Colonic mucosa (tissue), 4 donors: ENCODE results near the gene MAP3K2. TPM values are rescaled to one million over a fixed set of nuclear protein-coding genes. Genes with fewer than 3 reads are reported as not detected.

Experiments used
- DNase-seq: peaks from one replicate; pipeline ENCODE4 v3.0.0-alpha.2; 2020
- H3K27ac ChIP-seq: fragments of 200-600 bp; one replicate; pipeline ENCODE4 v1.8.0; 2021
- H3K27me3 ChIP-seq: fragments of 200-600 bp; one replicate; pipeline ENCODE4 v1.8.0; 2021
- H3K36me3 ChIP-seq: fragments of 200-600 bp; one replicate; pipeline ENCODE4 v1.8.0; 2021
- H3K4me1 ChIP-seq: fragments of 200-600 bp; one replicate; pipeline ENCODE4 v1.8.0; 2021; ENCODE audit warnings: mild to moderate bottlenecking
- H3K4me3 ChIP-seq: fragments of 200-600 bp; one replicate; pipeline ENCODE4 v1.8.0; 2021
- H3K9ac ChIP-seq, 2 donors: one replicate each; pipeline ENCODE4 v1.7.0; 2013; ENCODE audit warnings: control low read depth in 2 of 2, low read depth in 2 of 2, low read length in 2 of 2
- H3K9me3 ChIP-seq: fragments of 200-600 bp; one replicate; pipeline ENCODE4 v1.8.0; 2021
- intact Hi-C: fragments of 100-400 bp; cut with DNase I; formaldehyde crosslinking; loops from one replicate; pipeline ENCODE4 v1.14.1; 2022
- total RNA-seq, 2 donors: library from RNA; stranded (reverse); fragmentation: NEBNext Ultra II Directional in 1 of 2; extraction: Animal tissue kit (Norgen Biotek cat#: 25700) in 1 of 2; gene quantifications; one replicate each; pipeline ENCODE4 v1.2.1, GENCODE V29; 2021
- TF ChIP-seq, protein P1 (sequence below): fragments of 200-600 bp; IDR thresholded peaks from one replicate; pipeline ENCODE4 v1.8.0; 2022; ENCODE audit warnings: antibody characterized with exemption, mild to moderate bottlenecking
- donor health status: healthy.
- donor health status: DM: no; HTN: no; CAD: no.
- donor health status: DM: no; HTN: no; CAD: no.

The MAP3K2 gene
- total RNA-seq, 2 donors from 2014 or later, result 53.8 to 76.0 TPM

DNA sequence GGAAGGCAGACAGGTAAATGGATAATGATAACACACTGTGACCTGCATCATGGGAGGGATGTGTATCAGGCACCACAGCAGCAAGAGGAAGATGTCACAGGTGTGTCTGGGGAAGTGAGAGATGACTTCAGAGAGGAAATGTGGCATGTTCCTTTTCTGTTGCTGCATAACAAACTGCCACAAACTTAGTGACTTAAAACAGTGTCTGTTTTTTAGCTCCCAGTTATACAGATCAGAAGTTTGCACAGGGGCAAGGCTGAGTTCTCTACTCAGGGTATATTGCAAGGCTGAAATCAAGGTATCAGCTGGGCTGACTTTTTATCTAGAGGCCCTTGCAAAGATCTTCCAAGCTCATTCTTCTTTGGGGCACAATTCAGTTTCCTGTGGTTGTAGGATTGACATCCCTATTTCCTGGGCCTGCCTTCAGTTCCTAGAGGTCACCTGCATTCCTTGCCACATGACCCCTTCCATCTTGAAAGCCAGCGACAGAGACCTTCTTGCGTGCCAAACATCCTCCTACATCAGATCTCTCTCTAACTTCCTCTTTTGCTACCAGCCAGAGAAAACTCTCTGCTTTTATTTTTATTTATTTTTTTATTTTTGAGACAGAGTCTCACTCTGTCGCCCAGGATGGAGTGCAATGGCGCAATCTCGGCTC is 2.1 kb upstream of the MAP3K2 start:
- DNase-seq, result no peak
- no peaks in the 10 kb centered on the region for H3K36me3 ChIP-seq
- TF ChIP-seq, protein P1, sequence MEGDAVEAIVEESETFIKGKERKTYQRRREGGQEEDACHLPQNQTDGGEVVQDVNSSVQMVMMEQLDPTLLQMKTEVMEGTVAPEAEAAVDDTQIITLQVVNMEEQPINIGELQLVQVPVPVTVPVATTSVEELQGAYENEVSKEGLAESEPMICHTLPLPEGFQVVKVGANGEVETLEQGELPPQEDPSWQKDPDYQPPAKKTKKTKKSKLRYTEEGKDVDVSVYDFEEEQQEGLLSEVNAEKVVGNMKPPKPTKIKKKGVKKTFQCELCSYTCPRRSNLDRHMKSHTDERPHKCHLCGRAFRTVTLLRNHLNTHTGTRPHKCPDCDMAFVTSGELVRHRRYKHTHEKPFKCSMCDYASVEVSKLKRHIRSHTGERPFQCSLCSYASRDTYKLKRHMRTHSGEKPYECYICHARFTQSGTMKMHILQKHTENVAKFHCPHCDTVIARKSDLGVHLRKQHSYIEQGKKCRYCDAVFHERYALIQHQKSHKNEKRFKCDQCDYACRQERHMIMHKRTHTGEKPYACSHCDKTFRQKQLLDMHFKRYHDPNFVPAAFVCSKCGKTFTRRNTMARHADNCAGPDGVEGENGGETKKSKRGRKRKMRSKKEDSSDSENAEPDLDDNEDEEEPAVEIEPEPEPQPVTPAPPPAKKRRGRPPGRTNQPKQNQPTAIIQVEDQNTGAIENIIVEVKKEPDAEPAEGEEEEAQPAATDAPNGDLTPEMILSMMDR, result no peak
- intact Hi-C loops, result no loop called here
- H3K4me1 ChIP-seq, result no peaks in the 10 kb centered on the region
- H3K9me3 ChIP-seq, result no peaks in the 10 kb centered on the region
- no peak overlapping the region for H3K9ac ChIP-seq
- no peak overlapping the region for H3K4me3 ChIP-seq
- no peak overlapping the region for H3K27ac ChIP-seq
- no peaks in the 10 kb centered on the region for H3K27me3 ChIP-seq

DNA sequence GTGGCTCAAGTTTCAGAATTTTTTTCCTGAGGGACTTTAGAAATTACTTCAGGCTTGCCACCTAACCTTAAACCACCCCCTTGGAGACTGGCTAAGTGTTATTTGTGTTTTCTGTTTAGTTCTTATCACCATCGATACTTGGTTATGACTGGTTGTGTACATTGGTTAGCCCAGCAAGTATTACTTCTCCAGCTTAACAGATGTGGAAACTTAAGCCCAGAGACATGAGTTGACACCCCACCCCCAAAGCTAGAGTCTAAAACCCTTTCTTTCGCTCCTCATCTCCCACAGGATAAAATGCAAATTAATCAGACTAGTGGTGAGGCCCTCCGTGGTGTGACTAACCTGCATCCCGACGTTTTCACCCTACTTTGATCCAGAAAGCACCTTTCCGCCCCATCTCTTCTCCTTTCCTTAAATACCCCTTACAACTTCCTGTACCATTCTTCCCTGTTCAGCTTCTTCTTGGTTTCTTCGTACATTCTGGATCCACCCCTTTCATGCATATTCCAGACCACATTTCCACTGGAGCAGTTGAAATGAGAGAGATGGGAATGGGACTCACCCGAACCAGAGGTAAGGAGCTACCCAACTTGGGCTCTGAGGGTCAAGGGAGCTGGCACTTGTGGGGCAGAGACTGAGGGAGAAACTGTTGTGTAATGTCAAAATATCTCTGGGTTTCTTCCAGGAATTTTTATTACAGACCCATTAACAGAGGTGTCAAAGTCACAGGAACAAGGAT is 819 bp upstream of the MAP3K2 start:
- H3K4me1 ChIP-seq, result no peaks in the 10 kb centered on the region
- TF ChIP-seq, protein P1, result no peak
- DNase-seq, result no peak

DNA sequence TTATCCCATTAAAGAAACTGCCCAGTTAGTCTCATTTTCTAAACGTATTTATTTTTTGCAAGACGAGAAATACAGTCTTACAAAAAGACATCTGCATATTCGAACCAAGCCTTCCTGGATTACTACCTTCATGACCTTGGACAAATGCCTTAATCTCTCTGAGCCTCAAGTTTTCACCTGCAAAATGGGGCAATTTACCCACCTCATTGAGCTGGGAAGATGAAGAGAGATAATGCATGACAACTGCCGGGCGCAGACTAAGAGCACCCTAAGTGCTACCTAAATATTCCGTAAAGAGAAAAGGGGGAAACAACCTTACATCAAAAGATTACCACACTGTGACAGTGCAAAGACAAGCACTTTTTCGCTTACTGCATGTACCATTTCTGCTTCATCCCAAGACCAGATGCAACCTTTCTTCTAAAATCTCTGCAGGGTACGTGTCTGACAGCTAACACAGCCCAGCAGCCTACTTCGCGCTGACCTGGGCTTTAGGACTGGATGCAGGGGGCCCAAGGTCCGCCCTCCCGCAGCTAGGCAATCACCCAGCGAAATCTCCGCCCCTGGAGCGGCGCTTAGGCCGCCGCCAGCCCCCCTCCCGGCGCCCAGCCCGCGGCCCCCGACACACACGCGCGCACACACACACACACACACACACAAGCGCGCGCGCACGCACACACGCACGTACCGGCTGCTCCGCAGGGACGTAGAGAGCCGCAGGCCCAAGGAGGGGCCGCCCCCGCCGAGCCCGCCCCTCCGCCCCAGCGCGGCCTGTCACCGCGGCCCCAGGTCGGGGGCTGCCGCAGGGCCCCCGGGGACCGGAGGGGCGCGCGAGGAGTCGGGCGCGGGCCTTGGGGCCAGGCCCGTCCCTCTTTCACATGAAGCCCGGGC is 766 bp downstream of the MAP3K2 start:
- Histone ChIP-seq H3K27ac (peak overlapping the region; percentile 100), H3K36me3 (no peaks in the 10 kb centered on the region), H3K9me3 (no peaks in the 10 kb centered on the region), H3K27me3 (no peaks in the 10 kb centered on the region), H3K9ac (peak overlapping the region; percentile 91 to 93), H3K4me3 (peak overlapping the region; percentile 82), H3K4me1 (no peaks in the 10 kb centered on the region)
- TF ChIP-seq, protein P1, result no peak
- intact Hi-C loops, result no loop called here
- peak; percentile 81 for DNase-seq

More for the DNA sequence above, 819 bp upstream of the MAP3K2 start:
- Histone ChIP-seq H3K27ac (peak overlapping the region; percentile 100), H3K9me3 (no peaks in the 10 kb centered on the region), H3K4me3 (peak overlapping the region; percentile 16), H3K27me3 (no peaks in the 10 kb centered on the region), H3K9ac (peak overlapping the region; percentile 75 to 86), H3K36me3 (no peaks in the 10 kb centered on the region)
- intact Hi-C loops, result no loop called here

DNA sequence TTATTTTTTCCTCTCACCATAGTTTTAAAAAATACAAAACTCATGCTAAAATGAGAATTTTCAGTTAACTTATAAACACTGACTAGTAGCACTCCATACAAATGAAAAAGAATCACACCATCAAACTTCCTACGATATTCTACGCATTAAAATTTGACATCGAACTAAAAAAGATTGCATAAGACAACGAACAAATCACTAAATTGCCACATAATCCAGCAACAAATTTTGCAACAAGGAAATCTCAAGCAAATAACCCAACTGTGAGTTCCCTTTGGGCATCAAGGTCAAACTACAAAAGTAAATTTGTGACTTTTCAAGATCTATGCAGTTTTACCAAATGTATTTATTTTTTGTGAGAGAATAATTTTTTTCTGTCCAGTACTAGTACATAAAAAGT is 1.5 kb downstream of the MAP3K2 start:
- TF ChIP-seq, protein P1, result no peak
- no peaks in the 10 kb centered on the region for H3K27me3 ChIP-seq
- no peaks in the 10 kb centered on the region for H3K9me3 ChIP-seq
- no peaks in the 10 kb centered on the region for H3K36me3 ChIP-seq
- peak overlapping the region; percentile 82 for H3K4me3 ChIP-seq
- H3K9ac ChIP-seq, result no peak overlapping the region
- no peak for DNase-seq
- no peaks in the 10 kb centered on the region for H3K4me1 ChIP-seq
- H3K27ac ChIP-seq, result no peak overlapping the region
- intact Hi-C loops, result no loop called here

DNA sequence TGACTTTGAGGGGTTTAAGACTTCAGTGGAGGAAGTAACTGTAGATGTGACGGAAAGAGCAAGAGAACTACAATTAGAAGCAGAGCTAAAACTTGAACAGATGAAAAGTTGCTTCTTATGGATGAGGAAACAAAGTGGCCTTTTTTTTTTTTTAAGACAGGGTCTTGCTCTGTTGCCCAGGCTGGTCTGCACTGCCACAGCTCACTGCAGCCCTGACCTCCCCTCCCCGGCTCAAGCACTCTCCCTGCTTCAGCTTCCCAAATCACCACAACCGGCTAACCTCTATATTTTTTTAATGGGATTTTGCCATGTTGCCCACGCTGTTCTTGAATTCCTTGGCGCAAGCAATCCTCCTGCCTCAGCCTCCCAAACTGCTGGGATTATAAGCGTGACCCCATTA is 3.2 kb downstream of the MAP3K2 start:
- H3K4me1 ChIP-seq, result peaks cover 4% of the 10 kb centered on the region
- no peak overlapping the region for H3K27ac ChIP-seq
- intact Hi-C loops, result no loop called here
- no peaks in the 10 kb centered on the region for H3K9me3 ChIP-seq
- H3K9ac ChIP-seq, result no peak overlapping the region
- no peak for DNase-seq
- no peaks in the 10 kb centered on the region for H3K27me3 ChIP-seq
- no peaks in the 10 kb centered on the region for H3K36me3 ChIP-seq
- TF ChIP-seq, protein P1, result no peak
- no peak overlapping the region for H3K4me3 ChIP-seq
